Left kidney (tissue), 2 donors: ENCODE results near the gene TESK2. TPM values are rescaled to one million over a fixed set of nuclear protein-coding genes. Genes with fewer than 3 reads are reported as not detected.

Experiments used
- DNase-seq: peaks from one replicate; pipeline ENCODE4 v3.0.0-alpha.2; 2013
- polyA plus RNA-seq: library from polyadenylated mRNA; unstranded; fragments of 120-200 nt; gene quantifications from one replicate; pipeline ENCODE4 v1.2.1, GENCODE V29; 2013; ENCODE audit not compliant: insufficient read length

Gene TESK2
- polyA plus RNA-seq, 1 donor: 8.0 TPM

DNA sequence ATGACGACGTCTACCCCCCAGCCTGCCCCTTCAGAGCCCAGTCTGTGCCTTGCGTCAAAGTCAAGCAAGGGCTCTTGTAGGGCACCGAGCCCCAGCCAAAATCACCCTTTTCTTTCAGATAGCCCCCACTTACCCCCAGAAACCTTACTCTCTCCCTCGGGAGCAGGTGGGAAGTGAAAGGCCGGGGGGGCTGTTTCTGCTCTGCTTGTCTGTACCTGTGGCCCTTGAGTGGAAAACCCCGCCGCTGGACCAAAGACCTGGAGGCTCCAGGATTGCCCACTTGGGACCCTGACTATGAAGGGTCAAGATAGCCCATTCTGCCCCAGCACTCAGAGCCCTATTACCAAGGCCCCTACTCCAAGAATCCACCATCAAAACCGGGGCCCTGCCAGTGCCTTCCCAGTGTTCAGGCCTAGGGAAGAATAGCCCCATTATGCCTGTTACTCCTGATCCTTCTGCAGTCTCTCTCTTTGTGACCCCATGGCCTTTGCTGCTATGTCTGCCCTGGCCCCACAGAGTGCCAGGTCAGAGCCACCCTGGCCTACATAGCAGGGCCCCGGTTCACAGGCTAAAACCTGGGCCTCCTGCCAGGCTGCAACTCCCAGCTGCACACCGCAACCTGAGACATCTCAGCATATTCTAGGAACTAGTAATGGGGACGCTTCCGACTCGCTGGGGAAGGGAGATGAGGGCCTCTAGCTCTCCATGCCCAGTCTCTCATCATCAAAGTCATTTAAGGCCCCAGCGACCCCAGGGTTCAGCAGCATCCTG, 186.5 kb downstream of the TESK2 start:
- DNase-seq: no peak

DNA sequence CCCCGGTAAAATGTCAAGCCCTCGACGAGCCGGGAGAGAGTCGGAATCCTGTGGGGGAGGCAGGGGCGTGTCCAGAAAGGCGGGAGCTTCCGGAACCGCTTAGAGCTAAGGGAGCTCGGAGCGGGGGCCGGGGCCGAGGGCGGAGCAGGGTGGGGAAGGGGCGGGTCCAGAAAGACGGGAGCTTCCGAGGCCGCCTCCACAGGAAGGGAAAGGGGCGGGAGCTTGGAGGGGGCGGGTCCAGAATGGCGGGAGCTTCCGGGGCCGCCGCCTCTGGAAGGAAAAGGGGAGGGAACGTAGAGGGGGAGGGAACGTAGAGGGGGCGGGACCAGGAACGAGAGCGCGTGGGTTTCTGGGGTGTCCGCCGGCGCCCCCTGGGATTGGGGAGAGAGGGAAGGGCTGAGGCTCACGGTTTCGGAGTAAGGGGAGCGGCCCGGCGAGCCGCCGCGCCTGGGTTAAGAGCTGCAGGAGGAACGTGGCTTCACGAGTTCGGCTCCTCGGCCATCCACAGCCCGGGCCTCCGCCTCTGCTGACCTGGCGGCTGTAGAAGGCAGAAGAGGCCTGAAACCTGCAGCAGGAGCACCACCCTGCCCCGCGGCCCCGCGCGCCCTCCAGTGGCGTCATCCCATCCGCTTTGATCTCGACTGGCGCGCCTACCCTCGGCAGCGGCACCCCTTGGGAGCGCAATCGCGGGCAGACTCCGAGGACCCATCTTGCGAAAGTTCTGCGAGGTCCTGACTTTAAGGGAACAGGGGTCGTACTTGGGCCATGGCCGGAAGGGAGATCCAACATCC, 187.2 kb downstream of the TESK2 start:
- peak; percentile 98 for DNase-seq

- no peak for DNase-seq
Observed at GRCh38 chr1:45302505-45303150, 188.3 kb downstream of the TESK2 start.

- no peak for DNase-seq
Observed at GRCh38 chr1:45300669-45300997, 190.3 kb downstream of the TESK2 start.

DNA sequence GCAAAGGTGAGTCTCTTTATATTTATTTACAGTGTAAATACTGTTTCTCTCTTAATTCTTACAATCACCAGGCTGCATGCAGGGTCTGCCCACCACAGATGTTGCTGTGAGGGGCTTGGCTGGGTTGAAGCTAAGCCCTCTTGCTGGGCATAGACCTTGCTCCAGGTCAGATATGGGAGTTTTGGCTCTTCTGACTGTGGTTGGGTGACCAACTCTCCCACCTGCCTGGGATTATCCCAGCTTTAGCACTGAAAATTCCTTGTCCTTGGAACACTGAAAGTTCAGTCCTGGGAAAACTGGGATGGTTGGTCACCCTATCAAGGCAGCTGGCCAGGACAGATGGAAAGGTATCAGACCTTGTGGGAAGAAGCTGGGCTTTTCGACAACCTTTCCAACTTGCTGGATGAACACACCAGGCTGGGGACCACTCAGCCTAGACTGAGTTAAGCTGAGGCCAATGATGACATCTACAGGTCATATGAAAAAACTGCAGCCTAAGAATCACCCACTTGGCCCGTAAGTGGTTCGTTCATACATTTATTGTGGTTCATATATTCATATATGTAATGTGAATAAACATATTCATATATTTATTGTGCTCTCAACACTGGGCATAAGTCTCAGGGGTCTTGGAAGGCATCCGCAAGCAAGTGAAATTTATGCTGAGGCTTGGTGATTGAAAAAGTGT, 190.8 kb downstream of the TESK2 start:
- peak; percentile 74 for DNase-seq

DNA sequence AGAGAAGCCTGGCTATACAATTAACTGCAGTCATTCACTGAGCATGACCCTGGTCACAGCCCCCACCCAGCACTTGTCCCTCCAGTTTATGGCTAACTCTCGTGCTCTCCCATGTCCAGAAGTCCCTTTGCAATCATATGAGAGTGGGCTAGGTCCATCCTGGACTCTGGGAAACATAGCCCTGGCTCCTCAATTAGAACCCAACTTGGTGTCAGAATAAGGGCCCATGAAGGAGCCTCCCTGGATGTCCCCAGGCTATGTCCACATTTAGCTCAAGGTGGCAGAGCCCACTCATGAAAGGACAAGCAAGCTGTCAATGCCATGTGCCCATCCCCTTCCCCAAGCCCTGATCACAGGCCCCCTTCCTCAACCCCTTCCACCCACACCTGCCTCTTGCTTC, 191.7 kb downstream of the TESK2 start:
- DNase-seq: no peak

GRCh38 chr1:45297666-45298356, 193.2 kb downstream of the TESK2 start:
- DNase-seq: no peak

Other genes with a start within 250 kb of the TESK2 start
- gene HPDL, start 164.3 kb downstream of the TESK2 start, polyA plus RNA-seq: 3.0 TPM
- 12.4 TPM for gene TOE1, start 151.0 kb downstream of the TESK2 start, polyA plus RNA-seq
- 34.1 TPM for gene MUTYH, start 150.7 kb downstream of the TESK2 start, polyA plus RNA-seq
- 5.3 TPM for gene CCDC163, start 8.9 kb upstream of the TESK2 start, polyA plus RNA-seq
- 13.0 TPM for gene MMACHC, start 9.1 kb upstream of the TESK2 start, polyA plus RNA-seq
- gene PRDX1, start 30.7 kb upstream of the TESK2 start, polyA plus RNA-seq: 317 TPM
- 319 TPM for gene AKR1A1, start 59.7 kb upstream of the TESK2 start, polyA plus RNA-seq
- 469 TPM for gene NASP, start 92.9 kb upstream of the TESK2 start, polyA plus RNA-seq
- gene CCDC17, start 132.9 kb upstream of the TESK2 start, polyA plus RNA-seq: 1.3 TPM
- 137 TPM for gene GPBP1L1, start 195.4 kb upstream of the TESK2 start, polyA plus RNA-seq
- 55.3 TPM for gene TMEM69, start 197.0 kb upstream of the TESK2 start, polyA plus RNA-seq